Transverse colon (tissue), 4 donors: ENCODE data around the gene PSKH1. TPM values are rescaled to one million over a fixed set of nuclear protein-coding genes. Genes with fewer than 3 reads are reported as not detected.

Source experiments
- DNase-seq: peaks from one replicate; pipeline ENCODE4 v3.0.0-alpha.2; 2019
- H3K27ac ChIP-seq, 4 donors: fragments of 200-600 bp; sonication (generic); 2 replicates each; pipeline ENCODE4 v1.5.1; 2016 to 2018; ENCODE audit warnings: inconsistent platforms in 4 of 4
- H3K27me3 ChIP-seq: fragments of 200-600 bp; sonication (generic); 2 replicates; pipeline ENCODE4 v1.5.1; 2017; ENCODE audit warnings: inconsistent platforms
- H3K36me3 ChIP-seq, 4 donors: fragments of 200-600 bp; sonication (generic); 2 replicates each; pipeline ENCODE4 v1.5.1; 2017 to 2019; ENCODE audit warnings: inconsistent platforms in 4 of 4
- H3K4me1 ChIP-seq, 4 donors: fragments of 200-600 bp; sonication (generic); 2 replicates each; pipeline ENCODE4 v1.5.1; 2017 to 2020; ENCODE audit warnings: inconsistent platforms in 4 of 4
- H3K4me3 ChIP-seq, 4 donors: fragments of 200-600 bp; sonication (generic); 1 replicate in 1 of 4; 2 replicates in 3 of 4; pipeline versions ENCODE4 v1.5.1 to v1.6.1; 2017 to 2019; ENCODE audit warnings: inconsistent platforms in 4 of 4
- H3K9me3 ChIP-seq, 2 donors: fragments of 200-600 bp; sonication (generic); 2 replicates each; pipeline ENCODE4 v1.5.1; 2017 to 2019; ENCODE audit warnings: inconsistent platforms in 2 of 2
- CTCF ChIP-seq, 5 experiments: fragments of 200-600 bp in 3 of 5; fragments of 450-650 bp in 2 of 5; sonication (generic) in 3 of 5; IDR thresholded peaks; 1 replicate in 2 of 5; 2 replicates in 3 of 5; pipeline ENCODE4 v1.5.1; 2016 to 2017; ENCODE audit warnings: antibody characterized with exemption in 5 of 5, inconsistent platforms in 3 of 5, mild to moderate bottlenecking in 2 of 5, moderate library complexity in 1 of 5
- EP300 ChIP-seq: sonication (generic); formaldehyde crosslinking; IDR thresholded peaks from one replicate; pipeline ENCODE4 v1.6.1; 2017; ENCODE audit warnings: antibody characterized with exemption, low read depth
- POLR2A ChIP-seq: fragments of 450-650 bp; IDR thresholded peaks from one replicate; pipeline ENCODE4 v1.6.1; 2016; ENCODE audit warnings: antibody characterized with exemption, mild to moderate bottlenecking, moderate library complexity
- POLR2AphosphoS5 ChIP-seq, 3 donors: sonication (generic); formaldehyde crosslinking; IDR thresholded peaks; one replicate each; pipeline ENCODE4 v1.6.1; 2016; ENCODE audit warnings: antibody characterized with exemption in 3 of 3
- WGBS, 2 donors: methylation state at CpG; one replicate each; pipeline ENCODE4 v1.1.5; 2018; ENCODE audit warnings: low coverage in 1 of 2; 5-methylcytosine and 5-hydroxymethylcytosine counted together
- in situ Hi-C, 4 donors: fragments of 200-750 bp; cut with MboI; loops; one replicate each; pipeline versions ENCODE4 v1.15.0 to v1.15.1; 2017; ENCODE audit warnings: low sequenced_read_pairs in 3 of 4, low pct_ligation_motif_present in 1 of 4, low pct_unique_long_range_greater_than_20kb in 1 of 4
- intact Hi-C: fragments of 100-400 bp; cut with DNase I; formaldehyde crosslinking; loops from one replicate; pipeline ENCODE4 v1.15.1; 2023; ENCODE audit warnings: low total_unique reads
- total RNA-seq, 4 donors: library from RNA; depleted of rRNA; stranded (reverse); fragments of >200 nt; gene quantifications; one replicate each; pipeline ENCODE4 v1.1.0, GENCODE V29; 2016

The PSKH1 gene
- total RNA-seq, 4 donors from 2014 or later, result 24.1 to 132 (median 56.2) TPM

DNA sequence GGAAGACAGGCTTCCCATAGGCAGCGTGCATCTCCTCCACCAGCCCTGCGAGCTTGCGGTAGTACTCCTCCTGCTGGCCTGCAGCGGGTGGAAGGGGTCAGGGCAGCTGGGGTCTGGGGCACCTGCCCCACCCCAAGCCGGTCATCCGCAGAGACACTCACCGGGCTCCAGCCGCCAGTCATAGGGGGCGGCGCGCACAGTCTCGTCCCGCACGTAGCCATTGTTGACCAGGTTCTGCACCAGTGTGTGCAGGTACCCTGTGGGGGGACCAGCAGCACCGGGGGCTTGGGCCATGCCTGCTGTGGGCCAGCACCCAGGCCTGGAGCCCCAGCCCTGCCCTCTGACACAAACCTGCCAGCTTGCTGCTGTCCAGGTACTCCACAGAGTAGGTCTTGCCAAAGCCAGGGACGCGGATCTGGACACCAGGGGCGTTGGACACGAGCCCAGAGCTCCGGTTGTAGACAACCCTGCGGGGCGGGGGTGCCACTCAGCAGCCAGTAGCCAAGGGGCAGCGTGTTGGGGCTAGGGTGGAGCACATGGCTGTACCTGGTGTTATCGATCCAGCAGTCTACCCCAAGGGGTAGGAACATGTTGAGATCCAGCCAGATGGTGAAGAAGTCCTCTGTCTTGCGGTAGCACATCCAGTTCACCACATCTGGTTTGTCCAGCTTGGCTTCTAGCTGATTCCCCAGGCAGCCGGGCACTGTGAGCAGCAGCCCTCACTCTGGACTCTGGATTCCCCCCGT, 49.6 kb downstream of the PSKH1 start:
- Histone ChIP-seq H3K27me3 (no peaks in the 10 kb centered on the region), H3K4me1 (peaks cover 20 to 22% (median 20%) of the 10 kb centered on the region in 4 donors), H3K27ac (peak overlapping the region in 2 of 4 donors; percentile 73 to 89), H3K9me3 (no peaks in the 10 kb centered on the region), H3K36me3 (no peaks in the 10 kb centered on the region), H3K4me3 (no peak overlapping the region)
- 84% methylated on average over 27 of the region's 27 CpGs; no CpG with 5 or more reads in 1 of the 2 donors for WGBS, 2 donors
- in situ Hi-C loops (no loop called here), intact Hi-C loops (loop anchor here (1.0 kb wide), 1 partner anchor 46 kb away; no protein-coding TSS in a partner anchor)
- DNase-seq, result no peak
- TF ChIP-seq POLR2AphosphoS5 (IDR thresholded peaks at IDR 0.05), result no peak
- no peak for TF ChIP-seq EP300
- no peak for TF ChIP-seq POLR2A
- no peak for TF ChIP-seq CTCF (IDR thresholded peaks at IDR 0.05)

DNA sequence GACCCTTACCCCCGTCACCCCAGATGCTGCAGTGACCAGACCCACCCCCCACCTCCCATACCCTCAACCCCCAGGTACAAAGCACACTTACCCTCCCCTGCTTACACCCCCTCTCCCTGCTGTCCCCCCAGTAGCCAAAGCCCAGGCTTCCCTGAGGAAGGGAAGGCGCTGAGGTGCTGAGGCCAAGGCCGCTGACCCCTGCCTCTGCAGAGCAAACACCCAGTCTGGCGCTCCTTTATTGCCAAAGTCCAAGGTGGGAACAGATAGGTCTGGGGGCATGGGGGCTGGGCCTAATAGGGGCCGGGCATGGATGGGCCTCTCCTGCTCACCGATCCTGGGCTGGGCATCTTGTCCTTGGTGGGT, 50.2 kb downstream of the PSKH1 start:
- in situ Hi-C loops, result no loop called here
- WGBS, 2 donors, result 91% methylated on average over 5 of the region's 6 CpGs; no CpG with 5 or more reads in 1 of the 2 donors
- TF ChIP-seq EP300 (no peak), POLR2AphosphoS5 (IDR thresholded peaks at IDR 0.05) (no peak), POLR2A (no peak), CTCF (IDR thresholded peaks at IDR 0.05) (no peak)

GRCh38 chr16:67943619-67944504, 50.8 kb downstream of the PSKH1 start, which contains the start of gene LCAT:
Gene LCAT (minus strand): TSS chr16:67944120. CDS start chr16:67944101, 19 bp downstream.
- intact Hi-C loops (loop anchor here (1.0 kb wide), 1 partner anchor 48 kb away; no protein-coding TSS in a partner anchor), in situ Hi-C loops (no loop called here)
- peak; percentile 43 for DNase-seq
- no peaks in the 10 kb centered on the region for H3K9me3 ChIP-seq
- H3K4me3 ChIP-seq, result no peak within 1 kb of the TSS
- H3K27ac ChIP-seq, result peak within 1 kb of the TSS; percentile 59 to 89 (median 71)
- H3K36me3 ChIP-seq, result no peaks in the 10 kb centered on the region
- peaks cover 20 to 22% (median 20%) of the 10 kb centered on the region in 4 donors for H3K4me1 ChIP-seq
- H3K27me3 ChIP-seq, result no peaks in the 10 kb centered on the region
- TF ChIP-seq POLR2AphosphoS5 (IDR thresholded peaks at IDR 0.05) (peak in 2 of 3 donors; percentile 31), CTCF (IDR thresholded peaks at IDR 0.05) (no peak), POLR2A (no peak), EP300 (no peak)
- 37% methylated on average over 22 of the region's 23 CpGs; no CpG with 5 or more reads in 1 of the 2 donors for WGBS, 2 donors

More for the DNA sequence above, 50.2 kb downstream of the PSKH1 start:
- Histone ChIP-seq H3K36me3 (no peaks in the 10 kb centered on the region), H3K9me3 (no peaks in the 10 kb centered on the region), H3K27ac (peak overlapping the region; percentile 59 to 89 (median 71)), H3K4me3 (no peak overlapping the region), H3K4me1 (peaks cover 20 to 22% (median 20%) of the 10 kb centered on the region in 4 donors), H3K27me3 (no peaks in the 10 kb centered on the region)
- DNase-seq, result no peak
- intact Hi-C loops, result loop anchor here (1.0 kb wide), 1 partner anchor 47 kb away; no protein-coding TSS in a partner anchor
